PC-9 (cell line): ENCODE measurements around the gene PRSS57. TPM values are rescaled to one million over a fixed set of nuclear protein-coding genes. Genes with fewer than 3 reads are reported as not detected.

Source experiments
- BruUV-seq: library from RNA; stranded (reverse); fragments of 400-500 nt; replicated peaks from 2 replicates; lab custom pipeline; 2021; lab: Mats Ljungman, UMichigan
- CTCF ChIA-PET: fragments of 300-600 bp; sonication (Branson Sonifier 250); formaldehyde crosslinking; loops from one replicate; lab custom pipeline; 2022; ENCODE audit warnings: antibody characterized with exemption; lab: Charles Lee
- POLR2A ChIA-PET: fragments of 300-600 bp; sonication (Branson Sonifier 250); formaldehyde crosslinking; loops from one replicate; lab custom pipeline; 2022; ENCODE audit warnings: antibody characterized with exemption; ENCODE audit not compliant: unreplicated experiment; lab: Charles Lee
- DNase-seq, 2 experiments: peaks; one replicate each; pipeline versions ENCODE4 v3.0.0 to v3.0.0-alpha.2; 2015 to 2022; ENCODE audit warnings: mixed read lengths in 1 of 2
- H2AFZ ChIP-seq: fragments of 200-600 bp; sonication (generic); 2 replicates; pipeline ENCODE4 v1.8.1; 2017; ENCODE audit warnings: antibody characterized with exemption
- H3F3A ChIP-seq: fragments of 200-600 bp; sonication (generic); 2 replicates; pipeline ENCODE4 v1.8.1; 2017; ENCODE audit warnings: antibody characterized with exemption, mild to moderate bottlenecking, low read depth; ENCODE audit not compliant: insufficient read depth
- H3K27ac ChIP-seq: fragments of 200-600 bp; sonication (generic); 2 replicates; pipeline ENCODE4 v1.6.1; 2016; ENCODE audit warnings: mixed run types
- H3K27me3 ChIP-seq: fragments of 200-600 bp; sonication (generic); 2 replicates; pipeline ENCODE4 v1.6.1; 2016; ENCODE audit warnings: low read depth, mixed run types; ENCODE audit not compliant: insufficient read depth
- H3K36me3 ChIP-seq: fragments of 200-600 bp; sonication (generic); 2 replicates; pipeline ENCODE4 v1.6.1; 2016; ENCODE audit warnings: low read depth, mixed run types
- H3K4me1 ChIP-seq: fragments of 200-600 bp; sonication (generic); replicated peaks from 2 replicates; pipeline ENCODE4 v1.6.1; 2016; ENCODE audit warnings: mixed run types; ENCODE audit not compliant: insufficient read depth
- H3K4me2 ChIP-seq: fragments of 200-600 bp; sonication (generic); 2 replicates; pipeline ENCODE4 v1.6.1; 2017; ENCODE audit warnings: mixed run types
- H3K4me3 ChIP-seq: fragments of 200-600 bp; sonication (generic); 2 replicates; pipeline ENCODE4 v1.6.1; 2016; ENCODE audit warnings: mixed run types
- H3K79me2 ChIP-seq: fragments of 200-600 bp; sonication (generic); 2 replicates; pipeline ENCODE4 v1.6.1; 2017; ENCODE audit warnings: low read depth, mixed run types
- H3K9me2 ChIP-seq: fragments of 200-600 bp; sonication (generic); 2 replicates; pipeline ENCODE4 v1.8.1; 2017; ENCODE audit warnings: mild to moderate bottlenecking; ENCODE audit not compliant: insufficient read depth
- H3K9me3 ChIP-seq: fragments of 200-600 bp; sonication (generic); 2 replicates; pipeline ENCODE4 v1.8.1; 2016; ENCODE audit warnings: low read depth; ENCODE audit not compliant: insufficient read depth
- H4K20me1 ChIP-seq: fragments of 200-600 bp; sonication (generic); 2 replicates; pipeline ENCODE4 v1.8.1; 2017; ENCODE audit not compliant: insufficient read depth
- CTCF ChIP-seq: fragments of 200-600 bp; sonication (generic); conservative IDR thresholded peaks from 2 replicates; pipeline ENCODE4 v1.6.1; 2017; ENCODE audit warnings: mixed run types, antibody characterized with exemption, mild to moderate bottlenecking, moderate library complexity
- EZH2 ChIP-seq: fragments of 200-600 bp; sonication (generic); IDR thresholded peaks from 2 replicates; pipeline ENCODE4 v1.8.0; 2017; ENCODE audit warnings: antibody characterized with exemption, low read depth
- intact Hi-C: fragments of 100-400 bp; cut with micrococcal nuclease; formaldehyde crosslinking; loops from one replicate; pipeline ENCODE4 v1.10.0; 2022; ENCODE audit not compliant: unreplicated experiment
- total RNA-seq: library from RNA; stranded (reverse); gene quantifications from 2 replicates; pipeline ENCODE4 v1.2.3, GENCODE V29; 2021

Gene PRSS57
- total RNA-seq, 1 experiment from 2014 or later = not detected

GRCh38 chr19:685454-685931 lies 9.8 kb downstream of the PRSS57 start:
- Histone ChIP-seq H3K9me3 (no peaks in the 10 kb centered on the region), H2AFZ (no peak overlapping the region), H3K4me2 (no peak overlapping the region), H3K9me2 (no peaks in the 10 kb centered on the region), H3F3A (peaks cover 7% of the 10 kb centered on the region; the same call in 1 of the 2 replicates), H4K20me1 (no peaks in the 10 kb centered on the region), H3K4me3 (no peak overlapping the region), H3K27me3 (0 out of 2 replicates have a peak, but pooled peaks cover 7% of the 10 kb centered on the region), H3K36me3 (no peaks in the 10 kb centered on the region), H3K79me2 (no peaks in the 10 kb centered on the region), H3K27ac (no peak overlapping the region), H3K4me1 (no peaks in the 10 kb centered on the region)
- ChIA-PET POLR2A (no interaction called here), CTCF (no interaction called here)
- TF ChIP-seq CTCF (no peak), EZH2 (no peak)
- no TSS peak for BruUV-seq
- intact Hi-C loops = no loop called here
- DNase-seq = no peak

GRCh38 chr19:682678-683320 lies 12.5 kb downstream of the PRSS57 start:
- Histone ChIP-seq H3K27ac (no peak overlapping the region), H3K4me1 (peaks cover 17% of the 10 kb centered on the region), H3K4me2 (no peak overlapping the region), H3K9me3 (no peaks in the 10 kb centered on the region), H3K27me3 (0 out of 2 replicates have a peak, but pooled peaks cover 5% of the 10 kb centered on the region), H3K4me3 (no peak overlapping the region), H3F3A (peaks cover 22% of the 10 kb centered on the region), H3K79me2 (peaks cover 18% of the 10 kb centered on the region), H4K20me1 (no peaks in the 10 kb centered on the region), H2AFZ (no peak overlapping the region), H3K9me2 (no peaks in the 10 kb centered on the region), H3K36me3 (no peaks in the 10 kb centered on the region)
- BruUV-seq = no TSS peak
- ChIA-PET CTCF (no interaction called here), POLR2A (no interaction called here)
- TF ChIP-seq CTCF (no peak), EZH2 (no peak)
- DNase-seq = no peak
- intact Hi-C loops = no loop called here

- BruUV-seq = no TSS peak
- no peaks in the 10 kb centered on the region for H3K36me3 ChIP-seq
- peak overlapping the region; percentile 56; the same call in 1 of the 2 replicates for H3K4me3 ChIP-seq
- H3F3A ChIP-seq = peaks cover 25% of the 10 kb centered on the region
- TF ChIP-seq EZH2 (no peak), CTCF (no peak)
- H3K27ac ChIP-seq = peak overlapping the region; percentile 67
- ChIA-PET CTCF (no interaction called here), POLR2A (no interaction called here)
- intact Hi-C loops = no loop called here
- DNase-seq = no peak
- H3K9me2 ChIP-seq = no peaks in the 10 kb centered on the region
- no peaks in the 10 kb centered on the region for H3K9me3 ChIP-seq
- 0 out of 2 replicates have a peak overlapping the region, but pooled peaks have one; percentile 78 for H2AFZ ChIP-seq
- peak overlapping the region; percentile 73 for H3K4me2 ChIP-seq
- no peaks in the 10 kb centered on the region for H4K20me1 ChIP-seq
- H3K79me2 ChIP-seq = peaks cover 19% of the 10 kb centered on the region
- H3K4me1 ChIP-seq = peaks cover 30% of the 10 kb centered on the region
- no peaks in the 10 kb centered on the region for H3K27me3 ChIP-seq
These were observed 13.9 kb downstream of the PRSS57 start for GRCh38 chr19:681029-682019.
